Fibroblast of lung (primary cell): Measurements from ENCODE around the gene TMEM232. TPM values are rescaled to one million over a fixed set of nuclear protein-coding genes. Genes with fewer than 3 reads are reported as not detected.

ENCODE experiments used
- DNase-seq, 2 donors: peaks; one replicate each; pipeline versions ENCODE4 v3.0.0 to v3.0.0-alpha.2; 2010; ENCODE audit warnings: low read depth in 2 of 2
- H2AFZ ChIP-seq: 2 replicates; pipeline ENCODE4 v1.5.1; 2012; ENCODE audit warnings: low read length, control low read depth, inconsistent platforms
- H3K27ac ChIP-seq: 2 replicates; pipeline ENCODE4 v1.5.1; 2011; ENCODE audit warnings: low read length, control low read depth; ENCODE audit not compliant: insufficient read depth
- H3K27me3 ChIP-seq: 2 replicates; pipeline ENCODE4 v1.5.1; 2011; ENCODE audit warnings: mild to moderate bottlenecking, low read length; ENCODE audit not compliant: control insufficient read depth, insufficient read depth
- H3K36me3 ChIP-seq: 2 replicates; pipeline ENCODE4 v1.5.1; 2011; ENCODE audit warnings: low read length; ENCODE audit not compliant: control insufficient read depth, insufficient read depth
- H3K4me1 ChIP-seq: 2 replicates; pipeline ENCODE4 v1.5.1; 2011; ENCODE audit warnings: low read length; ENCODE audit not compliant: control insufficient read depth, insufficient read depth; ENCODE audit errors: extremely low read depth
- H3K4me2 ChIP-seq: 2 replicates; pipeline ENCODE4 v1.5.1; 2011; ENCODE audit warnings: low read length, control low read depth; ENCODE audit not compliant: insufficient read depth; ENCODE audit errors: extremely low read depth
- H3K4me3 ChIP-seq, 4 experiments: fragments of 200-600 bp in 1 of 4; sonication (generic) in 1 of 4; replicated peaks in 1 of 4; 2 replicates each; pipeline ENCODE4 v1.5.1; 2011 to 2016; ENCODE audit warnings: low read length in 4 of 4, low read depth in 3 of 4, mild to moderate bottlenecking in 3 of 4, control low read depth in 2 of 4, inconsistent platforms in 1 of 4, mixed read lengths in 1 of 4; ENCODE audit not compliant: insufficient read depth in 1 of 4; ENCODE audit errors: control extremely low read depth in 1 of 4
- H3K79me2 ChIP-seq: 2 replicates; pipeline ENCODE4 v1.5.1; 2012; ENCODE audit warnings: mild to moderate bottlenecking, low read length, inconsistent platforms; ENCODE audit not compliant: control insufficient read depth, insufficient read depth
- H3K9ac ChIP-seq: 2 replicates; pipeline ENCODE4 v1.5.1; 2011; ENCODE audit warnings: mild to moderate bottlenecking, low read length, control low read depth; ENCODE audit not compliant: insufficient read depth
- H3K9me3 ChIP-seq: 2 replicates; pipeline ENCODE4 v1.5.1; 2012; ENCODE audit warnings: low read depth, low read length; ENCODE audit not compliant: control insufficient read depth, insufficient read depth
- H4K20me1 ChIP-seq: 2 replicates; pipeline ENCODE4 v1.5.1; 2011; ENCODE audit warnings: low read length; ENCODE audit not compliant: control insufficient read depth, insufficient read depth; ENCODE audit errors: extremely low read depth
- EZH2 ChIP-seq: IDR thresholded peaks from 2 replicates; pipeline ENCODE4 v1.5.1; 2012; ENCODE audit warnings: low read length, control low read depth, mild to moderate bottlenecking; ENCODE audit errors: missing control alignments
- polyA plus RNA-seq, 2 donors: library from polyadenylated mRNA; depleted of rRNA in 1 of 2; stranded (reverse) in 1 of 2; unstranded in 1 of 2; fragments of >200 nt; gene quantifications; 2 replicates each; pipeline ENCODE4 v1.2.1, GENCODE V29; 2011 to 2012; ENCODE audit warnings: missing spikeins in 1 of 2
- total RNA-seq: library from RNA; depleted of rRNA; stranded (reverse); fragments of >200 nt; gene quantifications from 2 replicates; pipeline ENCODE4 v1.2.1, GENCODE V29; 2014
- TF ChIP-seq, protein P1 (sequence below), 2 donors: IDR thresholded peaks in 1 of 2; conservative IDR thresholded peaks in 1 of 2; 1 replicate in 1 of 2; 2 replicates in 1 of 2; pipeline ENCODE4 v1.5.1; 2011 to 2012; ENCODE audit warnings: low read length in 2 of 2, control low read depth in 1 of 2, inconsistent platforms in 1 of 2, low read depth in 1 of 2, mild to moderate bottlenecking in 1 of 2

Gene TMEM232
- total and polyA plus RNA-seq, 2 donors (not counting 1 experiment from before 2014, with no cell fraction given): 2.0 to 5.6 TPM

DNA sequence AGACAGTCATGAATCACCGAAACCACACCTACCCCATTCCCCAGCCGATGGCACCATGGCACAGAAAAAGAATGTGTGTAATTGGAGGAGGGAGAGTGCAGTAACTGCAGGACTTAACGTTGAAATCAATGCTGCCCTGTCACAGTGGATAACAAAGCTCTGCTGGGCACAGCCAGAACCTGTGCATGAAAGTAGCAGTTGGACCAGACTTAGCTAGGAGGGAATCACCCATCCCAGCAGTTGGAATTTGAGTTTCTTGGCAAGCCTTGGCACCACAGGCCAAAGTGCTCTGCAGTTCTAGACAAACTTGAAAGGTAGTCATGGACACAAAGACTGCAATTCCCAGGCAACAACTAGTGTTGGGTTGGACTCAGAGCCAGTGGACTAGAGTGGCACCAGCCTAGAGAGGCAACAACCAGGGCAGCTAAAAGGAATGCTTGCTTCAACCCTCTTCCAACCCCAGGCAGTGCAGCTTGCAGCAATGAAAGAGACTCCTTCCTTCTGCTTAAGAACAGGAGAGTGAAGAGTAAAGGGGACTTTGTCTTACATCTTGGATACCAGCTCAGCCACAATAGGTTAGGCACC, 19.1 kb downstream of the TMEM232 start:
- no peaks in the 10 kb centered on the region for H3K9me3 ChIP-seq
- TF ChIP-seq, protein P1, sequence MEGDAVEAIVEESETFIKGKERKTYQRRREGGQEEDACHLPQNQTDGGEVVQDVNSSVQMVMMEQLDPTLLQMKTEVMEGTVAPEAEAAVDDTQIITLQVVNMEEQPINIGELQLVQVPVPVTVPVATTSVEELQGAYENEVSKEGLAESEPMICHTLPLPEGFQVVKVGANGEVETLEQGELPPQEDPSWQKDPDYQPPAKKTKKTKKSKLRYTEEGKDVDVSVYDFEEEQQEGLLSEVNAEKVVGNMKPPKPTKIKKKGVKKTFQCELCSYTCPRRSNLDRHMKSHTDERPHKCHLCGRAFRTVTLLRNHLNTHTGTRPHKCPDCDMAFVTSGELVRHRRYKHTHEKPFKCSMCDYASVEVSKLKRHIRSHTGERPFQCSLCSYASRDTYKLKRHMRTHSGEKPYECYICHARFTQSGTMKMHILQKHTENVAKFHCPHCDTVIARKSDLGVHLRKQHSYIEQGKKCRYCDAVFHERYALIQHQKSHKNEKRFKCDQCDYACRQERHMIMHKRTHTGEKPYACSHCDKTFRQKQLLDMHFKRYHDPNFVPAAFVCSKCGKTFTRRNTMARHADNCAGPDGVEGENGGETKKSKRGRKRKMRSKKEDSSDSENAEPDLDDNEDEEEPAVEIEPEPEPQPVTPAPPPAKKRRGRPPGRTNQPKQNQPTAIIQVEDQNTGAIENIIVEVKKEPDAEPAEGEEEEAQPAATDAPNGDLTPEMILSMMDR (conservative IDR thresholded peaks at IDR 0.05 in 1 of 2, IDR thresholded peaks at IDR 0.05 in 1 of 2; ENCODE audit: low read depth in 1 of 2, low read length in 2 of 2): no peak
- no peak for TF ChIP-seq EZH2
- H3K27ac ChIP-seq: no peak overlapping the region
- no peak overlapping the region for H3K4me2 ChIP-seq
- no peak for DNase-seq
- H3K79me2 ChIP-seq: no peaks in the 10 kb centered on the region
- H3K9ac ChIP-seq: no peak overlapping the region
- H3K27me3 ChIP-seq: no peaks in the 10 kb centered on the region
- no peaks in the 10 kb centered on the region for H3K4me1 ChIP-seq
- H2AFZ ChIP-seq: no peak overlapping the region
- no peaks in the 10 kb centered on the region for H4K20me1 ChIP-seq
- no peaks in the 10 kb centered on the region for H3K36me3 ChIP-seq
- H3K4me3 ChIP-seq: no peak overlapping the region

DNA sequence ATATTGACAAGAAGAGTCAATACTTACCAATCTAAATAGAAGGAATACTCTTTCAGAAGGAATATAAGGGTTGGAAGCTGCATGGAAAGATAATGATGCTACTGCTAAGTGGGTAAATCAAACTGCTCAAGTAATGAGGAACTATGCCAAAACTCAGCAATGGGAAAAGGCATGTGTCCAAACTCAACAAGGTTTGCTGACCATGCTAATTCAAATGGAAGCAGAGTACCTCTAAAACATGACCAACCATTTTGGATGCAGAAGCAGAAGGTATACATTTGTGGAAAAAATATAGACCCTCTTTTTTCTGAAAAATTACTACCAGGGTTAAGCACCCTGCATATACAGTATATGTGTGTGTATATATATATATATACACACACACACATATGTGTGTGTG, 21.1 kb downstream of the TMEM232 start:
- Histone ChIP-seq H3K27me3 (no peaks in the 10 kb centered on the region), H3K9ac (no peak overlapping the region), H3K4me2 (no peak overlapping the region), H2AFZ (no peak overlapping the region), H3K27ac (no peak overlapping the region), H3K79me2 (no peaks in the 10 kb centered on the region), H3K36me3 (no peaks in the 10 kb centered on the region), H3K9me3 (no peaks in the 10 kb centered on the region), H4K20me1 (no peaks in the 10 kb centered on the region), H3K4me1 (no peaks in the 10 kb centered on the region), H3K4me3 (no peak overlapping the region)
- DNase-seq: no peak
- TF ChIP-seq, protein P1 (conservative IDR thresholded peaks at IDR 0.05 in 1 of 2, IDR thresholded peaks at IDR 0.05 in 1 of 2; ENCODE audit: low read depth in 1 of 2, low read length in 2 of 2): no peak
- no peak for TF ChIP-seq EZH2

DNA sequence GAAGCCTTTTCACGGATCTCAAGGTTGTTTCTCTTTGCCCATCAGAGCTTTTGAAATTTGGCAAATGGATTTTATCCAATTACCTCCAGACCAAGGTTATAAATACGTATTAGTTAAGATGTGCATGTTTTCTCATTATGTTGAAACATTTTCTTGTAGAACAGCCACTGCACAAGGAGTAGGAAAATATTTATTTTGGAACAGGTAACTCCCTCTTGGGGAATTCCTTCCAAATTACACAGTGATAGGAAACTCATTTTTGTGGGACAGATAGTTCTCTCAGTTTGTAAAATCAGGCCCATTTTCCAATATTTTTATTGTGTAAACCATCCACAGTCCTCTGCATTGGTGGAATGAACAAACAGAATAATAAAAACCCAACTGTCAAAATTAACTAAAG, 23.0 kb downstream of the TMEM232 start:
- H4K20me1 ChIP-seq: no peaks in the 10 kb centered on the region
- no peaks in the 10 kb centered on the region for H3K27me3 ChIP-seq
- no peaks in the 10 kb centered on the region for H3K9me3 ChIP-seq
- no peaks in the 10 kb centered on the region for H3K36me3 ChIP-seq
- H3K9ac ChIP-seq: no peak overlapping the region
- no peaks in the 10 kb centered on the region for H3K4me1 ChIP-seq
- H3K79me2 ChIP-seq: no peaks in the 10 kb centered on the region
- DNase-seq: no peak
- H3K4me2 ChIP-seq: no peak overlapping the region
- TF ChIP-seq, protein P1 (conservative IDR thresholded peaks at IDR 0.05 in 1 of 2, IDR thresholded peaks at IDR 0.05 in 1 of 2; ENCODE audit: low read depth in 1 of 2, low read length in 2 of 2): no peak
- H3K27ac ChIP-seq: no peak overlapping the region
- no peak overlapping the region for H2AFZ ChIP-seq
- no peak overlapping the region for H3K4me3 ChIP-seq
